ENCODE data around the gene EIF1AX. TPM values are rescaled to one million over a fixed set of nuclear protein-coding genes. Genes with fewer than 3 reads are reported as not detected.

Gene EIF1AX
- total RNA-seq, 1 donor from 2014 or later: 60.0 TPM

GRCh38 chrX:20147561-20147960 is 5.9 kb upstream of the EIF1AX start:
- Histone ChIP-seq H3K4me3 (no peak overlapping the region), H3K4me1 (no peaks in the 10 kb centered on the region), H3K9me3 (no peaks in the 10 kb centered on the region), H3K36me3 (peaks cover 14% of the 10 kb centered on the region), H3K27me3 (ENCODE audit: low read depth) (no peaks in the 10 kb centered on the region), H3K27ac (no peak overlapping the region)
- intact Hi-C loops (cut with DNase I): no loop called here
- DNase-seq: no peak
- TF ChIP-seq CTCF (IDR thresholded peaks at IDR 0.05): no peak
- no peak for ATAC-seq

- no peak for ATAC-seq
- H3K9me3 ChIP-seq: no peaks in the 10 kb centered on the region
- TF ChIP-seq CTCF (IDR thresholded peaks at IDR 0.05): no peak
- no peaks in the 10 kb centered on the region for H3K36me3 ChIP-seq
- no peak for DNase-seq
- H3K27me3 ChIP-seq (ENCODE audit: low read depth): no peaks in the 10 kb centered on the region
- H3K27ac ChIP-seq: no peak overlapping the region
- no peak overlapping the region for H3K4me3 ChIP-seq
- intact Hi-C loops (cut with DNase I): no loop called here
- H3K4me1 ChIP-seq: peaks cover 9% of the 10 kb centered on the region
Measured at GRCh38 chrX:20144491-20144890, 2.9 kb upstream of the EIF1AX start.

- no peaks in the 10 kb centered on the region for H3K9me3 ChIP-seq
- ATAC-seq: no peak
- no peak overlapping the region for H3K27ac ChIP-seq
- TF ChIP-seq CTCF (IDR thresholded peaks at IDR 0.05): no peak
- no peak overlapping the region for H3K4me3 ChIP-seq
- peaks cover 17% of the 10 kb centered on the region for H3K4me1 ChIP-seq
- intact Hi-C loops (cut with DNase I): no loop called here
- H3K27me3 ChIP-seq (ENCODE audit: low read depth): no peaks in the 10 kb centered on the region
- peaks cover 4% of the 10 kb centered on the region for H3K36me3 ChIP-seq
- no peak for DNase-seq
Measured at GRCh38 chrX:20143561-20143960, 1.9 kb upstream of the EIF1AX start.

DNA sequence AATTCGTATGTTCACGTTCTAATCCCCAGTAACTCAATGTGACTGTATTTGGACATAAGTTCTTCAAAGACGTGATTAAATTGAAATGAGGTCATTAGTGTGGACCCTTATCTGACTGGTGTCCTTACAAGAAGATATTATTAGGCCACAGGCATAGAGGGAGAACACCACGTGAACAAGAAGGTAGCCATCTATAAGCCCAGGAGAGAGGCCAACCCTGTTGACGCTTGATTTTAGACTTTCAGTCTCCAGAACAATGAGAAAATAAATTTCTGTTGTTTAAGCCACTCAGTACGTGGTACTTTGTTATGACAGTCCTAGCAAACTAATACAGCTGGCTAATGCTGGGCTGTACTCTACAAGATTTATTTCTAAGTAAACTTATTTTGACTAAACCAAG is 1.5 kb upstream of the EIF1AX start:
- TF ChIP-seq CTCF (IDR thresholded peaks at IDR 0.05): no peak
- H3K9me3 ChIP-seq: no peaks in the 10 kb centered on the region
- H3K4me3 ChIP-seq: no peak overlapping the region
- intact Hi-C loops (cut with DNase I): no loop called here
- H3K36me3 ChIP-seq: peaks cover 7% of the 10 kb centered on the region
- H3K27me3 ChIP-seq (ENCODE audit: low read depth): no peaks in the 10 kb centered on the region
- peak overlapping the region; percentile 92 for H3K27ac ChIP-seq
- no peak for DNase-seq
- H3K4me1 ChIP-seq: peaks cover 17% of the 10 kb centered on the region
- ATAC-seq: no peak

- H3K27ac ChIP-seq: no peak overlapping the region
- intact Hi-C loops (cut with DNase I): no loop called here
- no peak for ATAC-seq
Measured at GRCh38 chrX:20140420-20140819, 1.2 kb downstream of the EIF1AX start.

More at GRCh38 chrX:20140420-20140819, 1.2 kb downstream of the EIF1AX start:
- DNase-seq: no peak
- Histone ChIP-seq H3K4me1 (peaks cover 17% of the 10 kb centered on the region), H3K36me3 (peaks cover 30% of the 10 kb centered on the region), H3K9me3 (no peaks in the 10 kb centered on the region), H3K4me3 (peak overlapping the region; percentile 72), H3K27me3 (ENCODE audit: low read depth) (no peaks in the 10 kb centered on the region)
- no peak for TF ChIP-seq CTCF (IDR thresholded peaks at IDR 0.05)

Data from lower lobe of right lung (tissue), 2 donors.